ENCODE results near the gene MRC2. TPM values are rescaled to one million over a fixed set of nuclear protein-coding genes. Genes with fewer than 3 reads are reported as not detected.
"Not testable (repeated sequence)": the region's sequence is repeated elsewhere in the genome, so short reads cannot be mapped to it uniquely, and the experiment has no call there.

Gene MRC2
- total RNA-seq, 1 experiment from 2014 or later, result 10.7 TPM

GRCh38 chr17:62690168-62690897 is 62.9 kb downstream of the MRC2 start:
- no TSS peak for BruUV-seq (replicated peaks)
- Histone ChIP-seq H2AFZ (ENCODE audit: low read depth, low read length, poor library complexity, severe bottlenecking) (no peak overlapping the region), H3K4me3 (replicated peaks in 1 of 2; ENCODE audit: low read depth in 1 of 2, low read length in 2 of 2) (no peak overlapping the region), H3K36me3 (ENCODE audit: control insufficient read depth in 1 of 2, insufficient read depth in 2 of 2, low read length in 2 of 2) (no peaks in the 10 kb centered on the region), H4K20me1 (ENCODE audit: insufficient read depth) (no peaks in the 10 kb centered on the region), H3K9ac (ENCODE audit: low read length) (no peak overlapping the region), H3K9me3 (ENCODE audit: control insufficient read depth in 1 of 2, insufficient read depth in 1 of 2, low read depth in 1 of 2, low read length in 2 of 2) (no peaks in the 10 kb centered on the region), H3K4me2 (ENCODE audit: low read length) (no peak overlapping the region), H3K9me2 (ENCODE audit: insufficient read depth) (no peaks in the 10 kb centered on the region), H3K4me1 (ENCODE audit: control insufficient read depth in 1 of 2, insufficient read depth in 2 of 2, low read length in 2 of 2) (peaks cover 0 to 11% of the 10 kb centered on the region in 2 experiments; a peak in 1 of 4 replicates), H3K79me2 (ENCODE audit: insufficient read depth, low read length) (no peaks in the 10 kb centered on the region), H3K27ac (ENCODE audit: low read depth, low read length) (no peak overlapping the region), H3K27me3 (ENCODE audit: insufficient read depth, low read length) (no peaks in the 10 kb centered on the region)
- intact Hi-C loops (cut with micrococcal nuclease), result no loop called here
- POLR2A ChIA-PET, result no interaction called here
- ATAC-seq, result peak; percentile 27; the same call in 1 of the 2 replicates
- RAD21 ChIA-PET (ENCODE audit: low non-redundant PET in 1 of 2, low total read pairs in 2 of 2, uncharacterized antibody in 2 of 2, unreplicated experiment in 2 of 2), result no interaction called here
- CTCF ChIA-PET, result interaction anchor here (1.2 kb wide), 1 partner anchor 17 kb away, joined by 3 read pairs; no protein-coding TSS in a partner anchor
- DNase-seq (ENCODE audit: low read depth, low spot score), result no peak
- TF ChIP-seq RAD21 (IDR thresholded peaks at IDR 0.05; ENCODE audit: low read depth), result peak; percentile 56
- TF ChIP-seq CTCF (IDR thresholded peaks at IDR 0.05 in 2 of 3, conservative IDR thresholded peaks at IDR 0.05 in 1 of 3; ENCODE audit: borderline replicate concordance in 1 of 3, insufficient read depth in 1 of 3, low read depth in 2 of 3, low read length in 2 of 3), result peak; percentile 15 to 42 (median 19); a peak in 3 of 6 replicates
- no peak for TF ChIP-seq TCF7L2 (IDR thresholded peaks at IDR 0.05; ENCODE audit: borderline replicate concordance, extremely low read depth, insufficient read depth, insufficient read length)

- H2AFZ ChIP-seq (ENCODE audit: low read depth, low read length, poor library complexity, severe bottlenecking); H3K4me3 ChIP-seq (replicated peaks in 1 of 2; ENCODE audit: low read depth in 1 of 2, low read length in 2 of 2); intact Hi-C loops (cut with micrococcal nuclease); H3K36me3 ChIP-seq (ENCODE audit: control insufficient read depth in 1 of 2, insufficient read depth in 2 of 2, low read length in 2 of 2); CTCF ChIA-PET; DNase-seq (ENCODE audit: low read depth, low spot score); H3K9me3 ChIP-seq (ENCODE audit: control insufficient read depth in 1 of 2, insufficient read depth in 1 of 2, low read depth in 1 of 2, low read length in 2 of 2); ATAC-seq; H3K4me2 ChIP-seq (ENCODE audit: low read length); POLR2A ChIA-PET; H3K79me2 ChIP-seq (ENCODE audit: insufficient read depth, low read length); H3K27me3 ChIP-seq (ENCODE audit: insufficient read depth, low read length); H3K9me2 ChIP-seq (ENCODE audit: insufficient read depth); BruUV-seq (replicated peaks); H4K20me1 ChIP-seq (ENCODE audit: insufficient read depth); H3K9ac ChIP-seq (ENCODE audit: low read length); H3K27ac ChIP-seq (ENCODE audit: low read depth, low read length): not testable (repeated sequence)
- H3K4me1 ChIP-seq (ENCODE audit: control insufficient read depth in 1 of 2, insufficient read depth in 2 of 2, low read length in 2 of 2), result peaks cover 0 to 11% of the 10 kb centered on the region in 2 experiments; a peak in 1 of 4 replicates
- RAD21 ChIA-PET (ENCODE audit: low non-redundant PET in 1 of 2, low total read pairs in 2 of 2, uncharacterized antibody in 2 of 2, unreplicated experiment in 2 of 2), result interaction anchor here in 1 of 2 experiments (0.7 kb wide), 1 partner anchor 715 kb away, joined by 3 read pairs; no protein-coding TSS in a partner anchor
Measured at GRCh38 chr17:62691589-62691915, 64.1 kb downstream of the MRC2 start.
